Skeletal muscle satellite cell (primary cell): ENCODE measurements around the gene KIAA1217.
A peak's percentile ranks its signal among the peaks of the same experiment; 100 is the strongest.
"Not testable (repeated sequence)": the region's sequence is repeated elsewhere in the genome, so short reads cannot be mapped to it uniquely, and the experiment has no call there.

Source experiments
- H3K27me3 ChIP-seq: 2 replicates; pipeline ENCODE4 v1.7.0; 2013; ENCODE audit warnings: low read length; ENCODE audit not compliant: control insufficient read depth, insufficient read depth
- H3K36me3 ChIP-seq: 2 replicates; pipeline ENCODE4 v1.7.0; 2013; ENCODE audit warnings: mild to moderate bottlenecking, control low read depth, low read length; ENCODE audit not compliant: insufficient read depth
- H3K4me1 ChIP-seq: 2 replicates; pipeline ENCODE4 v1.7.0; 2013; ENCODE audit warnings: low read length; ENCODE audit not compliant: control insufficient read depth, insufficient read depth
- H3K4me2 ChIP-seq: 2 replicates; pipeline ENCODE4 v1.7.0; 2013; ENCODE audit warnings: mild to moderate bottlenecking, low read length
- H3K4me3 ChIP-seq: 2 replicates; pipeline ENCODE4 v1.7.0; 2013; ENCODE audit warnings: low read length
- H3K9ac ChIP-seq: 2 replicates; pipeline ENCODE4 v1.7.0; 2013; ENCODE audit warnings: mild to moderate bottlenecking, low read depth, low read length, moderate library complexity
- H3K9me3 ChIP-seq: replicated peaks from 2 replicates; pipeline ENCODE4 v1.7.0; 2013; ENCODE audit warnings: mild to moderate bottlenecking, control low read depth, low read length

KIAA1217 gene

GRCh38 chr10:24331457-24331856 is 122.5 kb downstream of the KIAA1217 start:
- no peaks in the 10 kb centered on the region for H3K4me1 ChIP-seq
- H3K4me3 ChIP-seq: no peak overlapping the region
- no peak overlapping the region for H3K4me2 ChIP-seq
- H3K36me3 ChIP-seq: no peaks in the 10 kb centered on the region
- H3K27me3 ChIP-seq: no peaks in the 10 kb centered on the region
- H3K9me3 ChIP-seq: no peaks in the 10 kb centered on the region
- H3K9ac ChIP-seq: no peak overlapping the region

DNA sequence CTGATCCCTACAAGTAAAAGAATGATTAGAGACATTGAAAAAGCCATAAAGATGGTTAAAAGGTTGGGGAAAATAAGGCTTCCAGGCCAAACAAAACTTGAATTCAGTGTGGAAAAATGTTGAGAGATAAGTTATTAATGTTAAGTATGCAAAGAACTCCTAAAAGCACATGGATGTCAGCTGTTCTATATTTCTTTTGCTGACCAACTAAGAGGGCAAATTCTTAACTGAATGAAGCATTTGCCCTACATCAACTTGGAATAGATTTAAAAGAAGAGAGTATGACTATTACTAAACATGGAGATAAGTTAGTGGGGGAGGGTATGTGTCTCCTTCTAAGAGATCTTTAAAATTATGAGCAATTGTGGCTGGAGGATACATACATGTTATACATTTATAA is 124.8 kb downstream of the KIAA1217 start:
- H3K4me2 ChIP-seq: no peak overlapping the region
- H3K9me3 ChIP-seq: no peaks in the 10 kb centered on the region
- no peaks in the 10 kb centered on the region for H3K27me3 ChIP-seq
- H3K9ac ChIP-seq: no peak overlapping the region
- no peaks in the 10 kb centered on the region for H3K36me3 ChIP-seq
- no peak overlapping the region for H3K4me3 ChIP-seq
- no peaks in the 10 kb centered on the region for H3K4me1 ChIP-seq

DNA sequence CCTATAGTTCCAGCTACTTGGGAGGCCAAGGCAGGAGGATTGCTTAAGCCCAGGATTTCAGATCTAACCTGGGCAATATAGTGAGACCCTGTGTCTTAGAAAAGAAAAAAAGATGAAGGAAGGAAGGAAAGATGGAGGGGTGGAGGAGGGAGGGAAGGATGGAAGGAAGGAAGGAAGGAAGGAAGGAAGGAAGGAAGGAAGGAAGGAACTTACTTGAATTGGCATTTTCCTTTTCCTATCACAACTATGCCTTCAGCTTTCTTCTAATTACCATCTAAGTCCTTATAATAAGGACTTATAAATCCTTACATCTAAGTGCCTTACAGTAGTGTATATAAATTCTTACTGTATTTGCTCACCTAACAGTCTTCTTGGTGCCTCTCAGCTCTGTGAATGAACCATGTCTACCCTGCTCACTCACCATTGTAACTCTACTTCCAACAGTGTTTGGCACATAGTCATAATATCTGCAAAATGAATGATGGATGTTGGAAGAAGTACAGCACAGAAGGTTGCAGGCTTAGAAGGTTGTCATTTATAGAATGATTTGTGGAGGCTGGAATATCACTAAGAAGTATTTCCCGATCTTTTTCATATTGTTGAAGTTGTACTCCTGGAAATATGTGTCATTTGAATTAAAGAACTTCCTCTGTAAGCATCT is 125.5 kb downstream of the KIAA1217 start:
- Histone ChIP-seq H3K9ac (no peak overlapping the region), H3K4me3 (no peak overlapping the region), H3K9me3 (no peaks in the 10 kb centered on the region), H3K36me3 (no peaks in the 10 kb centered on the region), H3K4me2 (no peak overlapping the region), H3K27me3 (no peaks in the 10 kb centered on the region), H3K4me1 (no peaks in the 10 kb centered on the region)

- not testable (repeated sequence) for H3K27me3 ChIP-seq, H3K4me3 ChIP-seq, H3K9me3 ChIP-seq, H3K4me2 ChIP-seq, H3K36me3 ChIP-seq, H3K9ac ChIP-seq, H3K4me1 ChIP-seq
Observed at GRCh38 chr10:24337723-24338122, 128.8 kb downstream of the KIAA1217 start.

DNA sequence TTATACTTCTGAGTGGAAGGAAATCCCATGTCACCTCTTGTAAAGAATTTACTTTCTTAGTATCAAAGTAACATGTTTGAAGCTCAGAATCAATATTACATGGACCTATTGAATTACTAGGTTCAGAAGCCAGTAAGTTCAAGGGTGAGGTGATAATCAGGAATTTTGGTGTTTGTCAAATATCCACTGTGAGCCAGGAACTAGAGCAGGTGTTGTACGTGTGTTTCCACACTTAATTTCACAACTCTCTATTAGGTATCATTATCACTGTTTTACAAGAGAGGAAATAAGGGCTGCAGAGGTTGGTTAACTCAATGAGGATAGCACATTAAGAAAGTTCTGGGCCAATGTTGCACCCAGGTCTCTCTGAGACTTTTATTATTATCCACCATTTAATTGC is 130.4 kb downstream of the KIAA1217 start:
- no peaks in the 10 kb centered on the region for H3K9me3 ChIP-seq
- peaks cover 13% of the 10 kb centered on the region for H3K4me1 ChIP-seq
- H3K9ac ChIP-seq: no peak overlapping the region
- H3K4me2 ChIP-seq: no peak overlapping the region
- no peaks in the 10 kb centered on the region for H3K36me3 ChIP-seq
- no peak overlapping the region for H3K4me3 ChIP-seq
- H3K27me3 ChIP-seq: no peaks in the 10 kb centered on the region

DNA sequence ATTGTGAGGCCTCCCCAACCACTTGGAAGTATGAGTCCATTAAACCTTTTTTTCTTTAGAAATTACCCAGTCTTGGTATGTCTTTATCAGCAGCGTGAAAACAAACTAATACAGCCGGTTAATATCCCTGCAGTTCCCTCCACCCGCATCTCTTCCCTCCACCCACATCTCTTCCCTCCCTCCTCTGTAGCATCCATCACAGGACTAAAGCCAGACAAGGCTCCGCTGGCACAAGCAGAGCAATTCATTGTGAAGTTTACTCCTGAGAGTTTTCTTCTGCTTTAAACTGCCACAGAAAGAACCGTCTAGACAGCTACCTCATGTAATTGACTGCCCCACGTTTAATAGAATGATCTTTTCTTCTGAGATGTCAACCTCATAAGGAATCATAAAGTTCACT is 131.5 kb downstream of the KIAA1217 start:
- Histone ChIP-seq H3K4me1 (peaks cover 23% of the 10 kb centered on the region), H3K4me3 (no peak overlapping the region), H3K4me2 (no peak overlapping the region), H3K9me3 (no peaks in the 10 kb centered on the region), H3K27me3 (no peaks in the 10 kb centered on the region), H3K9ac (no peak overlapping the region), H3K36me3 (no peaks in the 10 kb centered on the region)

GRCh38 chr10:24340883-24341282 is 131.9 kb downstream of the KIAA1217 start:
- no peak overlapping the region for H3K9ac ChIP-seq

GRCh38 chr10:24341371-24341770 is 132.4 kb downstream of the KIAA1217 start:
- Histone ChIP-seq H3K4me2 (peak overlapping the region; percentile 17), H3K4me3 (no peak overlapping the region), H3K27me3 (no peaks in the 10 kb centered on the region), H3K9me3 (no peaks in the 10 kb centered on the region), H3K36me3 (no peaks in the 10 kb centered on the region), H3K9ac (no peak overlapping the region), H3K4me1 (peaks cover 23% of the 10 kb centered on the region)

More at GRCh38 chr10:24340883-24341282, 131.9 kb downstream of the KIAA1217 start:
- Histone ChIP-seq H3K4me1 (peaks cover 23% of the 10 kb centered on the region), H3K36me3 (no peaks in the 10 kb centered on the region), H3K27me3 (no peaks in the 10 kb centered on the region), H3K9me3 (no peaks in the 10 kb centered on the region), H3K4me2 (peak overlapping the region; percentile 17), H3K4me3 (no peak overlapping the region)

DNA sequence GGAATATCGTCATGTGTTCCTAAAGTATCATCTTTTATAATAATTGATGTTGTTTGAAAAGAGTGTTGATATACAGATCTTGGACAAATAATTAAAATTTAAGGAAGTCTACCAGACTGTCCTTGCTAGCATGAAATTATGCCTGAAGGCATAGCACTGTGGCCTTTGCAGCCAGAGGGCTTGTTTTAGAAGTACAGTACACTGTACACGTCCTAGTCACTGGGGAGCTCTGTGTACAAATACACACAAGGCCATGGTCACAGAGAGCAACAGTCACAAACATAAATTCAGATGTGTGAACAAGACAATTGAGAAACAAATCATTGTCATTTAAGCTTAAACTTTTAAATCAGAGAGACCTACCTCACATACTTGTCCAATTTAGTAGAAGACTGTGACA is 133.0 kb downstream of the KIAA1217 start:
- H3K4me3 ChIP-seq: no peak overlapping the region
- no peak overlapping the region for H3K4me2 ChIP-seq
- no peak overlapping the region for H3K9ac ChIP-seq
- H3K9me3 ChIP-seq: no peaks in the 10 kb centered on the region
- peaks cover 23% of the 10 kb centered on the region for H3K4me1 ChIP-seq
- no peaks in the 10 kb centered on the region for H3K36me3 ChIP-seq
- H3K27me3 ChIP-seq: no peaks in the 10 kb centered on the region

DNA sequence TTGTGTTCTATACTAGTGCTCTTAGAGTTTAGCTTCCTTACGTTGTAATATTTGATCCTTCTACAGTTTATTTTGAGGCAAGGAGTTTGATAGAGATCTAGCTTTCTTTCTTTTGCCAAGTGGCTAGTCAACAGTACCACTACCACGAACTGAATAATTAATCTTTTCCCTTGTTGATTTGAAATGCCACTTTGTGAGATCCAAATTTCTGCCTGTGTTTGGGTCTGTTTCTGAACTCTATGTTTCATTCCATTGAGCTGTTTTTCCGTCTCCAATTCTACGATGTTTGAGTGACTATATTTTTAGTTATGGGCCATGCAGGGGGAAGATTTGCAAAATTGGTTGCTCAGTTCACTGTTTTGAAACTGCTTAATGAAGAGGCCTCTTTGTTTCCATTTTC is 134.7 kb downstream of the KIAA1217 start:
- H3K4me1 ChIP-seq: peaks cover 23% of the 10 kb centered on the region
- H3K4me3 ChIP-seq: no peak overlapping the region
- H3K27me3 ChIP-seq: no peaks in the 10 kb centered on the region
- H3K4me2 ChIP-seq: no peak overlapping the region
- H3K9ac ChIP-seq: no peak overlapping the region
- H3K36me3 ChIP-seq: no peaks in the 10 kb centered on the region
- no peaks in the 10 kb centered on the region for H3K9me3 ChIP-seq

DNA sequence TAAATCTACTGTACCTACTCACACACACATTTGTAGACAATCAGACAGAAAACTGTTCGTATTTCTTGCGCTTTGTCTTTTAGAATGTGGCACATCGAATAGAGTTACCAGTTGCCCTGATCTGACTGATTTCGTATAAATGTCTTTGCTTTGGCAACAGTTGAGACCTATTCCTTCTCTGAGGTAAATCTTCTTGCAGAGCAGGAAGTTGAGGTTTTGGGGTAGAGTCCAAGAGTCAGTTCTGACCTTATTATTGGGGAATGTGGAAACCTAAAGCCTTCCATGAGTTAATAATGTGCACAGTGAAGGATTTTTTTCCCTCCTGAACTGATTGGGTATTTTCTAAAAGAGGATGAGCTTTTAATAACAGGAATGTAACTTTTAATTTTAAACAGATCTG is 135.3 kb downstream of the KIAA1217 start:
- no peak overlapping the region for H3K9ac ChIP-seq
- H3K4me2 ChIP-seq: no peak overlapping the region
- H3K4me3 ChIP-seq: no peak overlapping the region
- no peaks in the 10 kb centered on the region for H3K27me3 ChIP-seq
- peaks cover 23% of the 10 kb centered on the region for H3K4me1 ChIP-seq
- no peaks in the 10 kb centered on the region for H3K36me3 ChIP-seq
- H3K9me3 ChIP-seq: no peaks in the 10 kb centered on the region

DNA sequence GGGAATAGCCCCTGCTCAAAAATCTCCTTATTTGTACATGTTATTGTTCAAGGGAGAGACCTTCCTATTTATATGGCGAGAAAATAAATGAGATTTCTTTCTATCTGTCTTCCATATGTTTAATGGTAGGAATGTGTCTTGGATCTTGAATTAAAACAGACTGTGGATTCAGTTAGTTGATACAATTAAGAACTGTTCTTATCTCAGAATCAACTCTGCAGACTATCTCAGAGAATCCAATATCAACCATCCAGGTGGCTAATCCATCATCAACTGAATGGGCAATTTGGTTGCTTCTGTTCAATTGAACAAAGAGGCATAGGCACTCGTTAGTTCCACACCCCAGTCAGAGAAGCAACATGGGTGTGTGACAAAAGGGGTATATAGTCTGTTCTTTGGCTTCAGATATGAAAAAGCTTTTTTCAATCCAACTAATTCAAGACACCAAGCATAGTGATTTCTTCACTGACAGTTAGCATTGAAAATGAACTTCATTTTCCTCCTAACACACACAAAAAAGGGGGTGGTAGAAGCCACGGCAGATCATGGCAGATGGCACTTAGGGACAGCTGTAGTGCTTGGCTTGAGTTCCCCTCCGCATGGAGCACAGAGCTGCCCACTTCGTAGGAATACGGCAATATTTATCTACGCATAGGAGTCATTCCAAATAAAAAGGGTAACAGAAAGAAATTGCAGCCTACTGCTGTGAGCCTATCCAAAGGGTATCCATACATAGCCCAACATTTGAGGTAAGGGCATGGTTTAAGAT is 135.9 kb downstream of the KIAA1217 start:
- no peaks in the 10 kb centered on the region for H3K9me3 ChIP-seq
- H3K9ac ChIP-seq: no peak overlapping the region
- no peaks in the 10 kb centered on the region for H3K27me3 ChIP-seq
- H3K36me3 ChIP-seq: no peaks in the 10 kb centered on the region
- peaks cover 23% of the 10 kb centered on the region for H3K4me1 ChIP-seq
- no peak overlapping the region for H3K4me3 ChIP-seq
- no peak overlapping the region for H3K4me2 ChIP-seq
